Panc1 (cell line): ENCODE measurements around the gene FUS. TPM values are rescaled to one million over a fixed set of nuclear protein-coding genes. Genes with fewer than 3 reads are reported as not detected.

ENCODE experiments used
- ATAC-seq: fragments of 200-7000 bp; cut with Tn5 transposase; 2 replicates; pipeline ENCODE4 v1.9.1; 2020; ENCODE audit warnings: mild to moderate bottlenecking, moderate library complexity
- BruUV-seq: library from RNA; stranded (reverse); fragments of 400-500 nt; replicated peaks from 2 replicates; lab custom pipeline; 2021; lab: Mats Ljungman, UMichigan
- CTCF ChIA-PET: fragments of 300-600 bp; sonication (Branson Sonifier 250); formaldehyde crosslinking; loops from one replicate; lab custom pipeline; 2022; ENCODE audit warnings: antibody characterized with exemption; lab: Charles Lee
- POLR2A ChIA-PET: fragments of 300-600 bp; sonication (Branson Sonifier 250); formaldehyde crosslinking; loops from one replicate; lab custom pipeline; 2022; ENCODE audit warnings: antibody characterized with exemption; lab: Charles Lee
- DNase-seq: peaks from one replicate; pipeline ENCODE4 v3.0.0-alpha.2; 2010; ENCODE audit warnings: low read depth, low spot score
- H3K27ac ChIP-seq: 2 replicates; pipeline ENCODE4 v1.5.1; 2011; ENCODE audit warnings: mild to moderate bottlenecking, low read length, inconsistent platforms
- H3K27me3 ChIP-seq: fragments of 200-500 bp; sonication (Bioruptor generic); 2 replicates; pipeline ENCODE4 v1.6.0; 2014; ENCODE audit warnings: low read length, inconsistent platforms; ENCODE audit not compliant: control insufficient read depth, insufficient read depth
- H3K36me3 ChIP-seq: fragments of 200-500 bp; sonication (Bioruptor generic); 2 replicates; pipeline ENCODE4 v1.5.1; 2014; ENCODE audit warnings: inconsistent platforms, mild to moderate bottlenecking, low read length, moderate library complexity; ENCODE audit not compliant: control insufficient read depth, insufficient read depth
- H3K4me1 ChIP-seq: 2 replicates; pipeline ENCODE4 v1.5.1; 2011; ENCODE audit warnings: inconsistent platforms, mild to moderate bottlenecking, low read length, moderate library complexity; ENCODE audit not compliant: control insufficient read depth, insufficient read depth
- H3K4me3 ChIP-seq, 2 experiments: 2 replicates each; pipeline ENCODE4 v1.5.1; 2011 to 2012; ENCODE audit warnings: low read depth in 2 of 2, low read length in 2 of 2, mild to moderate bottlenecking in 2 of 2, inconsistent platforms in 1 of 2, moderate library complexity in 1 of 2
- H3K9me3 ChIP-seq: fragments of 200-500 bp; sonication (Bioruptor generic); 2 replicates; pipeline ENCODE4 v1.5.1; 2014; ENCODE audit warnings: low read depth, mild to moderate bottlenecking, inconsistent platforms, low read length, moderate library complexity; ENCODE audit not compliant: control insufficient read depth, insufficient read depth
- POLR2AphosphoS5 ChIP-seq: IDR thresholded peaks from 2 replicates; pipeline ENCODE4 v1.6.1; 2012; ENCODE audit warnings: mild to moderate bottlenecking, low read depth, low read length, moderate library complexity
- SIN3A ChIP-seq: IDR thresholded peaks from 2 replicates; pipeline ENCODE4 v1.6.1; 2012; ENCODE audit warnings: low read depth, mild to moderate bottlenecking, low read length, moderate library complexity, borderline replicate concordance; ENCODE audit not compliant: insufficient read depth
- TCF7L2 ChIP-seq: IDR thresholded peaks from 2 replicates; pipeline ENCODE4 v1.6.1; 2011; ENCODE audit warnings: mild to moderate bottlenecking, low read depth, low read length, inconsistent platforms
- in situ Hi-C: cut with HindIII; loops from 2 replicates; pipeline ENCODE4 v1.10.0; 2016; ENCODE audit warnings: low sequenced_read_pairs, low pct_unique_long_range_greater_than_20kb
- intact Hi-C: fragments of 100-400 bp; cut with micrococcal nuclease; formaldehyde crosslinking; loops from one replicate; pipeline ENCODE4 v1.10.0; 2022; ENCODE audit not compliant: unreplicated experiment
- total RNA-seq: library from RNA; stranded (reverse); gene quantifications from one replicate; pipeline ENCODE4 v1.2.1, GENCODE V29; 2021; ENCODE audit not compliant: unreplicated experiment
- TF ChIP-seq, protein P1 (sequence below): fragments of 450-650 bp; IDR thresholded peaks from 2 replicates; pipeline ENCODE4 v1.5.1; 2017; ENCODE audit warnings: mild to moderate bottlenecking
- TF ChIP-seq, protein P2 (sequence below), 2 experiments: IDR thresholded peaks; 2 replicates each; pipeline ENCODE4 v1.6.1; 2011 to 2012; ENCODE audit warnings: low read depth in 2 of 2, control low read depth in 1 of 2, low read length in 1 of 2, mild to moderate bottlenecking in 1 of 2, moderate library complexity in 1 of 2; ENCODE audit not compliant: insufficient read depth in 1 of 2

The FUS gene
- total RNA-seq, 1 experiment from 2014 or later, result 441 TPM

- in situ Hi-C loops, result no loop called here
- no peaks in the 10 kb centered on the region for H3K4me1 ChIP-seq
- no peaks in the 10 kb centered on the region for H3K9me3 ChIP-seq
- TF ChIP-seq, protein P1, sequence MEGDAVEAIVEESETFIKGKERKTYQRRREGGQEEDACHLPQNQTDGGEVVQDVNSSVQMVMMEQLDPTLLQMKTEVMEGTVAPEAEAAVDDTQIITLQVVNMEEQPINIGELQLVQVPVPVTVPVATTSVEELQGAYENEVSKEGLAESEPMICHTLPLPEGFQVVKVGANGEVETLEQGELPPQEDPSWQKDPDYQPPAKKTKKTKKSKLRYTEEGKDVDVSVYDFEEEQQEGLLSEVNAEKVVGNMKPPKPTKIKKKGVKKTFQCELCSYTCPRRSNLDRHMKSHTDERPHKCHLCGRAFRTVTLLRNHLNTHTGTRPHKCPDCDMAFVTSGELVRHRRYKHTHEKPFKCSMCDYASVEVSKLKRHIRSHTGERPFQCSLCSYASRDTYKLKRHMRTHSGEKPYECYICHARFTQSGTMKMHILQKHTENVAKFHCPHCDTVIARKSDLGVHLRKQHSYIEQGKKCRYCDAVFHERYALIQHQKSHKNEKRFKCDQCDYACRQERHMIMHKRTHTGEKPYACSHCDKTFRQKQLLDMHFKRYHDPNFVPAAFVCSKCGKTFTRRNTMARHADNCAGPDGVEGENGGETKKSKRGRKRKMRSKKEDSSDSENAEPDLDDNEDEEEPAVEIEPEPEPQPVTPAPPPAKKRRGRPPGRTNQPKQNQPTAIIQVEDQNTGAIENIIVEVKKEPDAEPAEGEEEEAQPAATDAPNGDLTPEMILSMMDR, result no peak
- no peak for TF ChIP-seq TCF7L2
- TF ChIP-seq SIN3A, result no peak
- intact Hi-C loops, result no loop called here
- no peaks in the 10 kb centered on the region for H3K27me3 ChIP-seq
- BruUV-seq, result no TSS peak
- CTCF ChIA-PET, result no interaction called here
- DNase-seq (no peak), ATAC-seq (no peak)
- peaks cover 72% of the 10 kb centered on the region for H3K36me3 ChIP-seq
- H3K4me3 ChIP-seq, result no peak overlapping the region
- H3K27ac ChIP-seq, result no peak overlapping the region
- POLR2A ChIA-PET, result interaction anchor here (1.1 kb wide), 1 partner anchor 9 kb away, joined by 4 read pairs; the partner anchor contains the start of gene FUS
Measured at GRCh38 chr16:31189412-31189778, 9.5 kb downstream of the FUS start.

DNA sequence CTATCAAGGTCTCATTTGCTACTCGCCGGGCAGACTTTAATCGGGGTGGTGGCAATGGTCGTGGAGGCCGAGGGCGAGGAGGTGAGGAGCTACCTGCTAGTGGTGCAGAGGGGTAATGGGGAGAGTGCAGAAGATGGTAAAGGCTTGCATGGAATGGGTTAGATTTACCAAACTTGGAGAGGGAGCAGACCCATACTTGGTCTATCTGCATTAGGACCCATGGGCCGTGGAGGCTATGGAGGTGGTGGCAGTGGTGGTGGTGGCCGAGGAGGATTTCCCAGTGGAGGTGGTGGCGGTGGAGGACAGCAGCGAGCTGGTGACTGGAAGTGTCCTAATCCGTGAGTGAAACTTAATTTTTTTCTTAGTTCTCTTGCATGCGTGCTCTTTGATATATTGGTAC lies 10.1 kb downstream of the FUS start:
- H3K36me3 ChIP-seq, result peaks cover 75% of the 10 kb centered on the region
- DNase-seq (no peak), ATAC-seq (no peak)
- CTCF ChIA-PET, result interaction anchor here (0.6 kb wide), 1 partner anchor 122 kb away, joined by 3 read pairs; no protein-coding TSS in a partner anchor
- POLR2A ChIA-PET, result interaction anchor here (1.1 kb wide), 1 partner anchor 10 kb away, joined by 4 read pairs; the partner anchor contains the start of gene FUS
- H3K9me3 ChIP-seq, result no peaks in the 10 kb centered on the region
- no peak overlapping the region for H3K4me3 ChIP-seq
- in situ Hi-C loops (no loop called here), intact Hi-C loops (no loop called here)
- no peak overlapping the region for H3K27ac ChIP-seq
- H3K4me1 ChIP-seq, result no peaks in the 10 kb centered on the region
- H3K27me3 ChIP-seq, result no peaks in the 10 kb centered on the region
- TF ChIP-seq TCF7L2 (no peak), POLR2AphosphoS5 (no peak; the same call in 1 of the 2 replicates), SIN3A (no peak)
- TF ChIP-seq, protein P2, sequence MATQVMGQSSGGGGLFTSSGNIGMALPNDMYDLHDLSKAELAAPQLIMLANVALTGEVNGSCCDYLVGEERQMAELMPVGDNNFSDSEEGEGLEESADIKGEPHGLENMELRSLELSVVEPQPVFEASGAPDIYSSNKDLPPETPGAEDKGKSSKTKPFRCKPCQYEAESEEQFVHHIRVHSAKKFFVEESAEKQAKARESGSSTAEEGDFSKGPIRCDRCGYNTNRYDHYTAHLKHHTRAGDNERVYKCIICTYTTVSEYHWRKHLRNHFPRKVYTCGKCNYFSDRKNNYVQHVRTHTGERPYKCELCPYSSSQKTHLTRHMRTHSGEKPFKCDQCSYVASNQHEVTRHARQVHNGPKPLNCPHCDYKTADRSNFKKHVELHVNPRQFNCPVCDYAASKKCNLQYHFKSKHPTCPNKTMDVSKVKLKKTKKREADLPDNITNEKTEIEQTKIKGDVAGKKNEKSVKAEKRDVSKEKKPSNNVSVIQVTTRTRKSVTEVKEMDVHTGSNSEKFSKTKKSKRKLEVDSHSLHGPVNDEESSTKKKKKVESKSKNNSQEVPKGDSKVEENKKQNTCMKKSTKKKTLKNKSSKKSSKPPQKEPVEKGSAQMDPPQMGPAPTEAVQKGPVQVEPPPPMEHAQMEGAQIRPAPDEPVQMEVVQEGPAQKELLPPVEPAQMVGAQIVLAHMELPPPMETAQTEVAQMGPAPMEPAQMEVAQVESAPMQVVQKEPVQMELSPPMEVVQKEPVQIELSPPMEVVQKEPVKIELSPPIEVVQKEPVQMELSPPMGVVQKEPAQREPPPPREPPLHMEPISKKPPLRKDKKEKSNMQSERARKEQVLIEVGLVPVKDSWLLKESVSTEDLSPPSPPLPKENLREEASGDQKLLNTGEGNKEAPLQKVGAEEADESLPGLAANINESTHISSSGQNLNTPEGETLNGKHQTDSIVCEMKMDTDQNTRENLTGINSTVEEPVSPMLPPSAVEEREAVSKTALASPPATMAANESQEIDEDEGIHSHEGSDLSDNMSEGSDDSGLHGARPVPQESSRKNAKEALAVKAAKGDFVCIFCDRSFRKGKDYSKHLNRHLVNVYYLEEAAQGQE (IDR thresholded peaks at IDR 0.05; ENCODE audit: insufficient read depth in 1 of 2, low read depth in 2 of 2, low read length in 1 of 2), result no peak
- no TSS peak for BruUV-seq

DNA sequence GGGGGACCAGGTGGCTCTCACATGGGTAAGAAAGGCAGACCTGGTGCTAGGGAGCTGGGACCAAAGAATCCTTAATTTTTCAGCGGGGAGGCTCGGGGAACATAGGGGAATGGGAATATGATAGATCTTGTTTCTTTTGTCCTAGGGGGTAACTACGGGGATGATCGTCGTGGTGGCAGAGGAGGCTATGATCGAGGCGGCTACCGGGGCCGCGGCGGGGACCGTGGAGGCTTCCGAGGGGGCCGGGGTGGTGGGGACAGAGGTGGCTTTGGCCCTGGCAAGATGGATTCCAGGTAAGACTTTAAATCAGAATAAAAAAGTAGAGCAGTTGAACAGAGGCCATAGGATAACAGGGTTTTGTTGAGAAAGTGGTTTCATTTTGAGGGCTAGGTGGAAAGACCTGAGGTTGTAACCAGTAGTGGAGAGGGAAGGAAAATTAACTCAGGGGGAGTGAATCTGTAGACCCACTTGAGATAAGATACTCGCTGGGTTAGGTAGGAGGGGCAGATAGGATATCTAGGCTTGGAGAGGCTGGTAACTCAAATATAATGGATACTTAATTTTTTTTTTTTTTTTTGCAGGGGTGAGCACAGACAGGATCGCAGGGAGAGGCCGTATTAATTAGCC lies 11.0 kb downstream of the FUS start:
- DNase-seq (no peak), ATAC-seq (no peak)
- in situ Hi-C loops, result no loop called here
- CTCF ChIA-PET, result no interaction called here
- no peaks in the 10 kb centered on the region for H3K9me3 ChIP-seq
- POLR2A ChIA-PET, result no interaction called here
- BruUV-seq, result no TSS peak
- TF ChIP-seq SIN3A (no peak), TCF7L2 (no peak), POLR2AphosphoS5 (0 out of 2 replicates have a peak, but pooled peaks have one; percentile 51)
- TF ChIP-seq, protein P1, result no peak
- TF ChIP-seq, protein P2 (IDR thresholded peaks at IDR 0.05; ENCODE audit: insufficient read depth in 1 of 2, low read depth in 2 of 2, low read length in 1 of 2), result no peak
- intact Hi-C loops, result no loop called here
- H3K36me3 ChIP-seq, result peaks cover 70% of the 10 kb centered on the region
- H3K4me1 ChIP-seq, result no peaks in the 10 kb centered on the region
- H3K27ac ChIP-seq, result no peak overlapping the region
- no peak overlapping the region for H3K4me3 ChIP-seq
- H3K27me3 ChIP-seq, result no peaks in the 10 kb centered on the region
